Stimulated activated CD8-positive, alpha-beta memory T cell treated with anti-CD3 and anti-CD28 coated beads, Interleukin-4, amount 100 ng/mL, for 4 hours (primary cell): Measurements from ENCODE around the gene ALG3.

ENCODE experiments used
- DNase-seq, 2 donors: peaks; one replicate each; pipeline ENCODE4 v3.0.0-alpha.2; 2020; ENCODE audit warnings: low read depth in 2 of 2, low spot score in 1 of 2

ALG3 gene

GRCh38 chr3:184198509-184198908, 50.3 kb downstream of the ALG3 start:
- DNase-seq, result no peak

GRCh38 chr3:184196536-184196935, 52.2 kb downstream of the ALG3 start:
- DNase-seq, result no peak

DNA sequence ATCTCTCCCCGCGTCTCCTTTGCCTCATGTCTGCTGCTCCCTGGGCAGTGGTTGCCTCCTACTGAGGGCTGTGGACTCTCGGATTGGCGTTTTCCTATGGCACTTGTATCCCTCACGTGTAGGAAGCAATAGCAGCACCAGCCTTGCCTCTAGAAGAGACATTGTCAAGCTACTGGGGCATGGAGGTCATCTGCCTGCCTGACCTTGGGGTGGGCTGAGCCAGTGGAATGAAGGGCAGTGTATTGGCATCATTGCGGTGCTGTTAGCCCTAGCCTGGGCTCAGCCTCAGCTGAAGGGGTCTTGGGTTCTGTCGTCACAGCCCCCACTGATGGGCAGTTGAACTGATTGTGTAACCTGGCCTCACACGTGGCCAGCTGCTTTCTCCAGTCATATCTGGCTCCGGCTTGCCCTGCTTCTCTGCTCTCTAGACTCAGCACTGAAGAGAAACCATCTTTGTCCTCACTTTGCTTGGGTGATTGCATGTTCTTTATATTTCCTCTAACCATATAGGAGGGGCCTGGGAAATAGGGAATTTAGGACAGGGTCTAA, 54.7 kb downstream of the ALG3 start:
- no peak for DNase-seq

- no peak for DNase-seq
Measured at GRCh38 chr3:184192889-184193288, 55.9 kb downstream of the ALG3 start.
